GM23338 (cell line): ENCODE measurements around the gene GLUD1. TPM values are rescaled to one million over a fixed set of nuclear protein-coding genes. Genes with fewer than 3 reads are reported as not detected.
"Not testable (repeated sequence)": the region's sequence is repeated elsewhere in the genome, so short reads cannot be mapped to it uniquely, and the experiment has no call there.

Source experiments
- ATAC-seq: fragments of 200-7000 bp; cut with Tn5 transposase; 3 replicates; pipeline ENCODE4 v1.9.1; 2020
- DNase-seq: peaks from one replicate; pipeline ENCODE4 v3.0.0-alpha.2; 2015; ENCODE audit warnings: low spot score
- H2AFZ ChIP-seq: fragments of 200-600 bp; sonication (generic); 2 replicates; pipeline ENCODE4 v1.8.0; 2016; ENCODE audit warnings: antibody characterized with exemption, mild to moderate bottlenecking, moderate library complexity
- H3F3A ChIP-seq: fragments of 200-600 bp; sonication (generic); replicated peaks from 2 replicates; pipeline ENCODE4 v1.8.0; 2017; ENCODE audit warnings: antibody characterized with exemption, mixed run types, low read depth
- H3K27ac ChIP-seq: fragments of 200-600 bp; sonication (generic); 2 replicates; pipeline ENCODE4 v1.6.1; 2016; ENCODE audit warnings: low read depth
- H3K27me3 ChIP-seq: fragments of 200-600 bp; sonication (generic); 2 replicates; pipeline ENCODE4 v1.8.0; 2016; ENCODE audit warnings: mild to moderate bottlenecking, mixed run types, moderate library complexity; ENCODE audit not compliant: insufficient read depth
- H3K36me3 ChIP-seq: fragments of 200-600 bp; sonication (generic); 2 replicates; pipeline ENCODE4 v1.8.0; 2016; ENCODE audit warnings: mild to moderate bottlenecking; ENCODE audit not compliant: insufficient read depth
- H3K4me1 ChIP-seq: fragments of 200-600 bp; sonication (generic); 2 replicates; pipeline ENCODE4 v1.8.0; 2016; ENCODE audit warnings: mild to moderate bottlenecking, moderate library complexity; ENCODE audit not compliant: insufficient read depth
- H3K4me2 ChIP-seq: fragments of 200-600 bp; sonication (generic); 2 replicates; pipeline ENCODE4 v1.7.1; 2017; ENCODE audit warnings: mixed run types
- H3K4me3 ChIP-seq: fragments of 200-600 bp; sonication (generic); 2 replicates; pipeline ENCODE4 v1.6.1; 2016; ENCODE audit warnings: mixed run types
- H3K79me2 ChIP-seq: fragments of 200-600 bp; sonication (generic); replicated peaks from 2 replicates; pipeline ENCODE4 v1.8.0; 2017; ENCODE audit warnings: mild to moderate bottlenecking; ENCODE audit not compliant: insufficient read depth
- H3K9me2 ChIP-seq: fragments of 200-600 bp; sonication (generic); 2 replicates; pipeline ENCODE4 v1.8.0; 2017; ENCODE audit not compliant: insufficient read depth
- H4K20me1 ChIP-seq: fragments of 200-600 bp; sonication (generic); replicated peaks from 2 replicates; pipeline ENCODE4 v1.8.0; 2017; ENCODE audit warnings: mild to moderate bottlenecking; ENCODE audit not compliant: insufficient read depth
- H3K27ac Mint-ChIP-seq: 2 replicates; pipeline ENCODE4 v1.8.0; 2020; ENCODE audit warnings: inconsistent platforms, mild to moderate bottlenecking, moderate library complexity, mixed read lengths
- H3K27me3 Mint-ChIP-seq: 3 replicates; pipeline ENCODE4 v1.8.0; 2022; ENCODE audit warnings: low read depth, mild to moderate bottlenecking, moderate library complexity, mixed read lengths, inconsistent platforms; ENCODE audit not compliant: insufficient read depth, poor library complexity
- H3K36me3 Mint-ChIP-seq: 3 replicates; pipeline ENCODE4 v1.8.0; 2021; ENCODE audit warnings: low read depth, mild to moderate bottlenecking, inconsistent platforms, moderate library complexity, mixed read lengths
- H3K4me1 Mint-ChIP-seq: 3 replicates; pipeline ENCODE4 v1.8.0; 2020; ENCODE audit warnings: mild to moderate bottlenecking, inconsistent platforms, mixed read lengths
- H3K4me3 Mint-ChIP-seq: 3 replicates; pipeline ENCODE4 v1.8.0; 2021; ENCODE audit warnings: moderate library complexity, mild to moderate bottlenecking, inconsistent platforms, mixed read lengths
- H3K9me3 Mint-ChIP-seq: 3 replicates; pipeline ENCODE4 v1.8.0; 2020; ENCODE audit warnings: moderate library complexity, mild to moderate bottlenecking, inconsistent platforms, mixed read lengths
- EZH2phosphoT487 ChIP-seq: fragments of 200-600 bp; sonication (generic); IDR thresholded peaks from one replicate; pipeline ENCODE4 v1.8.1; 2018; ENCODE audit warnings: antibody characterized with exemption; ENCODE audit not compliant: unreplicated experiment
- POLR2AphosphoS5 ChIP-seq: IDR thresholded peaks from 2 replicates; pipeline ENCODE4 v1.6.1; 2016; ENCODE audit warnings: antibody characterized with exemption, low read depth
- STAT1 ChIP-seq: IDR thresholded peaks from one replicate; pipeline ENCODE4 v1.6.1; 2016; ENCODE audit warnings: antibody characterized with exemption; ENCODE audit not compliant: unreplicated experiment
- ZNF462 ChIP-seq: fragments of 250-450 bp; sonication (Bioruptor Pico); IDR thresholded peaks from 2 replicates; pipeline ENCODE4 v1.5.0; 2020; ENCODE audit warnings: mild to moderate bottlenecking, moderate library complexity
- polyA plus RNA-seq: library from polyadenylated mRNA; unstranded; fragments of >200 nt; fragmentation: Nextera tagmentation; extraction: Ambion mirVana; gene quantifications from 2 replicates; pipeline ENCODE4 v1.2.1, GENCODE V29; 2016
- total RNA-seq: library from RNA; depleted of rRNA; stranded (reverse); fragments of >200 nt; shearing (Covaris generic); gene quantifications from 2 replicates; pipeline ENCODE4 v1.2.3, GENCODE V29; 2014

GLUD1 gene
- total and polyA plus RNA-seq, 2 experiments from 2014 or later, result 44.7 to 144 TPM

- no peak overlapping the region for H3K27ac Mint-ChIP-seq
- Histone ChIP-seq H3F3A (no peaks in the 10 kb centered on the region), H3K36me3 (no peaks in the 10 kb centered on the region), H3K4me2 (no peak overlapping the region), H2AFZ (no peak overlapping the region), H3K79me2 (peaks cover 82% of the 10 kb centered on the region), H3K4me1 (peaks cover 2% of the 10 kb centered on the region; the same call in 1 of the 2 replicates), H3K27ac (no peak overlapping the region), H3K27me3 (no peaks in the 10 kb centered on the region), H3K4me3 (no peak overlapping the region), H4K20me1 (no peaks in the 10 kb centered on the region), H3K9me2 (no peaks in the 10 kb centered on the region)
- H3K36me3 Mint-ChIP-seq, result peaks cover 50% of the 10 kb centered on the region
- H3K9me3 Mint-ChIP-seq, result peaks cover 6% of the 10 kb centered on the region
- DNase-seq (no peak), ATAC-seq (no peak)
- peaks cover 6% of the 10 kb centered on the region; the same call in 2 of the 3 replicates for H3K4me1 Mint-ChIP-seq
- H3K27me3 Mint-ChIP-seq, result peaks cover 2% of the 10 kb centered on the region
- no peak overlapping the region for H3K4me3 Mint-ChIP-seq
- TF ChIP-seq STAT1 (no peak), ZNF462 (CRISPR knock-in tag) (no peak), POLR2AphosphoS5 (no peak), EZH2phosphoT487 (no peak)
Observed at GRCh38 chr10:87085537-87085936, 9.1 kb downstream of the GLUD1 start.

- not testable (repeated sequence) for H3K27me3 ChIP-seq, H3K4me3 ChIP-seq, H4K20me1 ChIP-seq, H3F3A ChIP-seq, H3K4me3 Mint-ChIP-seq, H3K27ac Mint-ChIP-seq, H3K27ac ChIP-seq, H3K4me1 ChIP-seq, H3K4me2 ChIP-seq, H2AFZ ChIP-seq, H3K4me1 Mint-ChIP-seq, H3K9me2 ChIP-seq, H3K36me3 ChIP-seq, ATAC-seq, H3K27me3 Mint-ChIP-seq, DNase-seq
- peaks cover 73% of the 10 kb centered on the region for H3K79me2 ChIP-seq
- H3K36me3 Mint-ChIP-seq, result peaks cover 57% of the 10 kb centered on the region
- peaks cover 16% of the 10 kb centered on the region for H3K9me3 Mint-ChIP-seq
Observed at GRCh38 chr10:87084291-87084782, 10.3 kb downstream of the GLUD1 start.

- not testable (repeated sequence) for H3K4me3 Mint-ChIP-seq, ATAC-seq
- peaks cover 61% of the 10 kb centered on the region for H3K36me3 Mint-ChIP-seq
Observed at GRCh38 chr10:87083576-87084290, 10.9 kb downstream of the GLUD1 start.

GRCh38 chr10:87082219-87082618, 12.4 kb downstream of the GLUD1 start:
- H3K79me2 ChIP-seq, result peaks cover 70% of the 10 kb centered on the region
- H3K27me3 ChIP-seq, H3K27ac Mint-ChIP-seq, H3K27ac ChIP-seq, H2AFZ ChIP-seq, ATAC-seq, H3K36me3 ChIP-seq, H3F3A ChIP-seq, H3K4me1 Mint-ChIP-seq, DNase-seq, H3K4me3 Mint-ChIP-seq, H3K9me2 ChIP-seq, H3K4me2 ChIP-seq, H3K4me1 ChIP-seq, H3K4me3 ChIP-seq, H4K20me1 ChIP-seq, H3K27me3 Mint-ChIP-seq: not testable (repeated sequence)
- H3K36me3 Mint-ChIP-seq, result peaks cover 55% of the 10 kb centered on the region
- peaks cover 20% of the 10 kb centered on the region for H3K9me3 Mint-ChIP-seq

More at GRCh38 chr10:87083576-87084290, 10.9 kb downstream of the GLUD1 start:
- not testable (repeated sequence) for DNase-seq, H2AFZ ChIP-seq, H3K4me1 ChIP-seq, H3K4me3 ChIP-seq, H3K4me2 ChIP-seq, H3K4me1 Mint-ChIP-seq, H3K36me3 ChIP-seq, H3K27me3 Mint-ChIP-seq, H3K27ac Mint-ChIP-seq, H3K27ac ChIP-seq, H3K9me2 ChIP-seq, H3F3A ChIP-seq, H3K27me3 ChIP-seq, H4K20me1 ChIP-seq
- H3K9me3 Mint-ChIP-seq, result peaks cover 20% of the 10 kb centered on the region
- H3K79me2 ChIP-seq, result peaks cover 72% of the 10 kb centered on the region
